Right lobe of liver (tissue), 6 donors: ENCODE data around the gene AIP. TPM values are rescaled to one million over a fixed set of nuclear protein-coding genes. Genes with fewer than 3 reads are reported as not detected.
A peak's percentile ranks its signal among the peaks of the same experiment; 100 is the strongest.
"Not testable (repeated sequence)": the region's sequence is repeated elsewhere in the genome, so short reads cannot be mapped to it uniquely, and the experiment has no call there.

Source experiments
- ATAC-seq, 4 donors: fragments of 200-7000 bp; cut with Tn5 transposase; one replicate each; pipeline ENCODE4 v1.9.1; 2020; ENCODE audit warnings: mild to moderate bottlenecking in 4 of 4, moderate library complexity in 4 of 4
- DNase-seq, 3 donors: peaks; one replicate each; pipeline ENCODE4 v3.0.0-alpha.2; 2020
- H3K27ac ChIP-seq, 3 donors: fragments of 200-600 bp; one replicate each; pipeline ENCODE4 v1.8.0; 2022
- H3K27me3 ChIP-seq, 2 donors: fragments of 200-600 bp; one replicate each; pipeline ENCODE4 v1.8.0; 2022
- H3K36me3 ChIP-seq, 4 donors: fragments of 200-600 bp; sonication (generic) in 1 of 4; one replicate each; pipeline versions ENCODE4 v1.5.1 to v1.8.0; 2017 to 2022; ENCODE audit warnings: control low read depth in 1 of 4
- H3K4me1 ChIP-seq, 4 donors: fragments of 200-600 bp; sonication (generic) in 1 of 4; one replicate each; pipeline versions ENCODE4 v1.5.1 to v1.8.0; 2017 to 2022; ENCODE audit warnings: control low read depth in 1 of 4
- H3K4me3 ChIP-seq, 3 donors: fragments of 200-600 bp; one replicate each; pipeline ENCODE4 v1.8.0; 2022
- H3K9me3 ChIP-seq, 4 donors: fragments of 200-600 bp; sonication (generic) in 1 of 4; one replicate each; pipeline versions ENCODE4 v1.5.1 to v1.8.0; 2017 to 2022; ENCODE audit warnings: control low read depth in 1 of 4
- CTCF ChIP-seq, 4 donors: fragments of 200-600 bp in 3 of 4; fragments of 450-650 bp in 1 of 4; IDR thresholded peaks; one replicate each; pipeline versions ENCODE4 v1.5.1 to v1.8.0; 2016 to 2022; ENCODE audit warnings: antibody characterized with exemption in 4 of 4, mild to moderate bottlenecking in 2 of 4
- POLR2A ChIP-seq: fragments of 450-650 bp; IDR thresholded peaks from one replicate; pipeline ENCODE4 v1.6.1; 2017; ENCODE audit warnings: antibody characterized with exemption, mild to moderate bottlenecking
- WGBS: methylation state at CpG from one replicate; pipeline ENCODE4 v1.1.6; 2018; ENCODE audit warnings: low coverage, low lambda C conversion rate; ENCODE audit not compliant: insufficient coverage; ENCODE audit errors: missing lambda C conversion rate; 5-methylcytosine and 5-hydroxymethylcytosine counted together
- intact Hi-C, 2 donors: fragments of 100-400 bp; cut with DNase I; formaldehyde crosslinking; loops; one replicate each; pipeline versions ENCODE4 v1.11.2 to v1.14.1; 2022
- total RNA-seq, 6 experiments: library from RNA; depleted of rRNA in 2 of 6; stranded (reverse); fragments of >200 nt in 2 of 6; fragmentation: NEBNext Ultra II Directional in 3 of 6; extraction: Animal tissue kit (Norgen Biotek cat#: 25700) in 3 of 6; gene quantifications; one replicate each; pipeline versions ENCODE4 v1.1.0 to v1.2.4, GENCODE V29; 2016 to 2023
- donor health status: DM: no; HTN: yes; CAD: no.
- donor health status: DM: no; HTN: no; CAD: no.
- donor health status: DM: no; HTN: no; CAD: no.
- donor health status: DM: no; HTN: yes; CAD: no.
- donor health status: DM: no; HTN: yes; CAD: no.

The AIP gene
- total RNA-seq, 6 experiments from 2014 or later, result 20.8 to 33.9 (median 25.7) TPM

DNA sequence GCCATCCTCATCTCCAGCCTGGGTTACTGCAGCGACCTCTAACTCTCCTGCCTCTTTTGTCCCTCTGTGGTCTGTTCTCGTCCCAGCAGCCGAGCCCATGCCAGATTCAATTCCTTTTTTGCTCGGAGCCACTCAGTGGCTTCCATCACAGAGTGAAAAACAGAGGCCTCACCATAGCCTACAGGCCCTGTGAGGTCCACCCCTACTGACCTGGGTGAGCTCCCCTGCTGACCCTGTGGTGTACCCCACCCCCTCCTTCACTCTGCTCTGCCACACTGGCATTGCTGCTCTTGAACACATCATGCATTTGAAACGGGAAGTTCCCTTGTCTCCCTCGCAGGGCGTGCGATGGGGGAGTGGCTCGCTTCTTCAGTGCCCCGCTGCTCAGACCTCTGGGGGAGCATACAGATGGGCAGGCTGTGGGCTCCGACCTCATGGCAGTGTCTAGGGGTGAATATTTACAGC is 2.1 kb downstream of the AIP start:
- no peak overlapping the region for H3K27ac ChIP-seq
- H3K36me3 ChIP-seq, result peaks cover 0 to 6% (median 0%) of the 10 kb centered on the region in 4 donors
- intact Hi-C loops, result no loop called here
- H3K9me3 ChIP-seq, result no peaks in the 10 kb centered on the region
- peak in 2 of 3 donors; percentile 28 to 50 for DNase-seq
- no peak for TF ChIP-seq POLR2A
- no peak for TF ChIP-seq CTCF (IDR thresholded peaks at IDR 0.05)
- ATAC-seq, result no peak
- no peak overlapping the region for H3K4me3 ChIP-seq
- peaks cover 0 to 15% (median 5%) of the 10 kb centered on the region in 4 donors for H3K4me1 ChIP-seq
- 83% methylated on average over 6 of the region's 11 CpGs for WGBS
- H3K27me3 ChIP-seq, result no peaks in the 10 kb centered on the region

DNA sequence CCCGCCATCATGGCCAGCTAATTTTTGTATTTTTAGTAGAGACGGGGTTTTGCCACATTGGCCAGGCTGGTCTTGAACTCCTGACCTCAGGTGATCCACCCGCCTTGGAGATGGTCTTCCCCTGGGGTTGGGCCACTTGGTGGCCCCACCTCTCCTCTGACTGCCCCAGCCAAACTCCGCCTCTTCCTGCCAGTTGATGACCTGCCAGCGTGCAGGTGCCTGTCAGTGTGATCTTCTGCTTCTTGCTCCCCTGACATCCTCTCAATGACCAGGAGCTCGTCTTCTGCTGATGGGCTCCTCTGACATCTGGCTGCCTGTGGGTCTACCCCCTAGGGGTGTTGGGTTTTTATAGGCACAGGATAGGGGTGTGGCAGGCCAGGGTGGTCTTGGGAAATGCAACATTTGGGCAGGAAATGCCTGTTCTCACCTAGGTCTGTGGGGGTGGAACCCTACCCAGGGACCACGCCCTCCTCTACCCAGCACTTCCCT is 3.1 kb downstream of the AIP start:
- ATAC-seq, H3K36me3 ChIP-seq, intact Hi-C loops, H3K27ac ChIP-seq, H3K27me3 ChIP-seq, H3K4me3 ChIP-seq, H3K9me3 ChIP-seq: not testable (repeated sequence)
- peak in 1 of 3 donors; percentile 57 for DNase-seq
- peaks cover 0 to 15% (median 5%) of the 10 kb centered on the region in 4 donors for H3K4me1 ChIP-seq
- WGBS, result 70% methylated on average over 6 of the region's 7 CpGs

- intact Hi-C loops, result no loop called here
- Histone ChIP-seq H3K36me3 (peaks cover 0 to 6% (median 1%) of the 10 kb centered on the region in 4 donors), H3K4me1 (peaks cover 0 to 15% (median 5%) of the 10 kb centered on the region in 4 donors), H3K27me3 (no peaks in the 10 kb centered on the region), H3K27ac (no peak overlapping the region), H3K4me3 (no peak overlapping the region), H3K9me3 (no peaks in the 10 kb centered on the region)
- WGBS, result 82% methylated on average over 7 of the region's 20 CpGs
- DNase-seq (peak in 1 of 3 donors; percentile 48), ATAC-seq (no peak)
- TF ChIP-seq CTCF (IDR thresholded peaks at IDR 0.05), result no peak
- TF ChIP-seq POLR2A, result no peak
Observed at GRCh38 chr11:67486481-67487195, 3.8 kb downstream of the AIP start.

- ATAC-seq (no peak), DNase-seq (peak in 1 of 3 donors; percentile 48)
- TF ChIP-seq CTCF (IDR thresholded peaks at IDR 0.05), result no peak
- TF ChIP-seq POLR2A, result no peak
- peaks cover 0 to 15% (median 3%) of the 10 kb centered on the region in 4 donors for H3K36me3 ChIP-seq
- intact Hi-C loops, result no loop called here
- no peak overlapping the region for H3K27ac ChIP-seq
- H3K4me1 ChIP-seq, result peaks cover 0 to 4% (median 0%) of the 10 kb centered on the region in 4 donors
- no peak overlapping the region for H3K4me3 ChIP-seq
- no peaks in the 10 kb centered on the region for H3K9me3 ChIP-seq
- no peaks in the 10 kb centered on the region for H3K27me3 ChIP-seq
- 55% methylated on average over 3 of the region's 25 CpGs for WGBS
Observed at GRCh38 chr11:67489203-67489884, 6.5 kb downstream of the AIP start.
